GM12878 (cell line): Measurements from ENCODE around the gene PLXNC1. TPM values are rescaled to one million over a fixed set of nuclear protein-coding genes. Genes with fewer than 3 reads are reported as not detected.

Experiments
- ATAC-seq: fragments of 200-7000 bp; cut with Tn5 transposase; 3 replicates; pipeline ENCODE4 v1.9.1; 2020; ENCODE audit warnings: mild to moderate bottlenecking, moderate library complexity
- BruUV-seq: library from RNA; stranded (reverse); fragments of 400-500 nt; replicated peaks from 2 replicates; lab custom pipeline; 2021; lab: Mats Ljungman, UMichigan
- CTCF ChIA-PET: fragments of 300-600 bp; sonication (Branson Sonifier 250); formaldehyde crosslinking; extraction: SDS; loops from one replicate; lab custom pipeline; 2021; ENCODE audit warnings: inconsistent platforms; lab: Yijun Ruan, JAX
- POLR2A ChIA-PET: fragments of 350-600 bp; formaldehyde crosslinking; extraction: SDS; loops from one replicate; lab custom pipeline; 2021; ENCODE audit warnings: inconsistent platforms; lab: Charles Lee
- RAD21 ChIA-PET: fragments of 300-600 bp; sonication (Branson Sonifier 250); formaldehyde crosslinking; loops from one replicate; lab custom pipeline; 2023; ENCODE audit warnings: antibody characterized with exemption; ENCODE audit not compliant: unreplicated experiment; lab: Charles Lee
- SMC1A ChIA-PET: fragments of 300-600 bp; sonication (Branson Sonifier 250); formaldehyde crosslinking; loops from one replicate; lab custom pipeline; 2023; ENCODE audit not compliant: unreplicated experiment, uncharacterized antibody; lab: Charles Lee
- DNase-seq: peaks from one replicate; pipeline ENCODE4 v3.0.0-alpha.2; 2011; ENCODE audit warnings: low read depth, low spot score
- FAIRE-seq: peaks from 3 replicates; lab custom pipeline; 2011; peaks lifted over from hg19 to GRCh38; lab: Jason Lieb, UNC
- H2AFZ ChIP-seq: 2 replicates; pipeline ENCODE4 v1.6.0; 2011; ENCODE audit warnings: low read depth, low read length, control low read depth; ENCODE audit not compliant: control insufficient read depth
- H3K27ac ChIP-seq: 2 replicates; pipeline ENCODE4 v1.5.1; 2011; ENCODE audit warnings: control low read depth; ENCODE audit not compliant: control insufficient read depth, insufficient read depth
- H3K27me3 ChIP-seq, 2 experiments: replicated peaks in 1 of 2; 2 replicates each; pipeline versions ENCODE4 v1.6.0 to v1.6.1; 2011; ENCODE audit warnings: low read length in 1 of 2; ENCODE audit not compliant: control insufficient read depth in 2 of 2, insufficient read depth in 2 of 2
- H3K36me3 ChIP-seq, 2 experiments: 2 replicates each; pipeline ENCODE4 v1.5.1; 2011; ENCODE audit warnings: low read length in 1 of 2; ENCODE audit not compliant: control insufficient read depth in 2 of 2, insufficient read depth in 2 of 2
- H3K4me1 ChIP-seq: 2 replicates; pipeline ENCODE4 v1.6.1; 2011; ENCODE audit warnings: mild to moderate bottlenecking, low read length, moderate library complexity, mixed read lengths; ENCODE audit not compliant: control insufficient read depth, insufficient read depth
- H3K4me2 ChIP-seq: 2 replicates; pipeline ENCODE4 v1.6.0; 2011; ENCODE audit warnings: control low read depth; ENCODE audit not compliant: control insufficient read depth, insufficient read depth
- H3K4me3 ChIP-seq: fragments of 200-600 bp; sonication (generic); 2 replicates; pipeline ENCODE4 v1.5.1; 2016
- H3K79me2 ChIP-seq: 2 replicates; pipeline ENCODE4 v1.6.0; 2011; ENCODE audit warnings: low read length; ENCODE audit not compliant: control insufficient read depth, insufficient read depth
- H3K9ac ChIP-seq: 2 replicates; pipeline ENCODE4 v1.8.0; 2011; ENCODE audit warnings: low read length, control low read depth, mixed read lengths; ENCODE audit not compliant: control insufficient read depth, insufficient read depth
- H3K9me3 ChIP-seq: replicated peaks from 3 replicates; pipeline ENCODE4 v1.5.1; 2011; ENCODE audit warnings: mild to moderate bottlenecking, low read length; ENCODE audit not compliant: control insufficient read depth, insufficient read depth
- H4K20me1 ChIP-seq: 2 replicates; pipeline ENCODE4 v1.6.0; 2011; ENCODE audit not compliant: control insufficient read depth, insufficient read depth
- BMI1 ChIP-seq: fragments of 450-650 bp; IDR thresholded peaks from 2 replicates; pipeline ENCODE4 v1.6.1; 2016; ENCODE audit warnings: mild to moderate bottlenecking, moderate library complexity, borderline replicate concordance
- CBX5 ChIP-seq: sonication (generic); IDR thresholded peaks from 2 replicates; pipeline ENCODE4 v1.6.1; 2016; ENCODE audit warnings: low read depth, moderate library complexity, mild to moderate bottlenecking, inconsistent platforms
- CEBPB ChIP-seq, 2 experiments: fragments of 150-350 bp in 1 of 2; IDR thresholded peaks; 2 replicates each; pipeline ENCODE4 v1.6.1; 2012 to 2014; ENCODE audit warnings: low read depth in 2 of 2, low read length in 2 of 2, borderline replicate concordance in 1 of 2, inconsistent platforms in 1 of 2
- HDAC2 ChIP-seq: fragments of 200-600 bp; sonication (generic); IDR thresholded peaks from 2 replicates; pipeline ENCODE4 v1.6.1; 2017
- IRF5 ChIP-seq: fragments of 450-650 bp; IDR thresholded peaks from 2 replicates; pipeline ENCODE4 v1.6.1; 2017; ENCODE audit warnings: borderline replicate concordance
- JUND ChIP-seq: IDR thresholded peaks from 2 replicates; pipeline ENCODE4 v1.6.1; 2012; ENCODE audit warnings: low read depth, mild to moderate bottlenecking, low read length, improper control_type of control experiment, moderate library complexity
- MTA2 ChIP-seq: fragments of 450-650 bp; IDR thresholded peaks from 2 replicates; pipeline ENCODE4 v1.6.1; 2016; ENCODE audit warnings: low read depth, mild to moderate bottlenecking, moderate library complexity
- MYB ChIP-seq: fragments of 150-350 bp; IDR thresholded peaks from 2 replicates; pipeline ENCODE4 v1.6.1; 2014; ENCODE audit warnings: mild to moderate bottlenecking, low read depth, low read length, borderline replicate concordance
- NBN ChIP-seq: fragments of 450-650 bp; IDR thresholded peaks from 2 replicates; pipeline ENCODE4 v1.6.1; 2016
- NR2F1 ChIP-seq: fragments of 450-650 bp; conservative IDR thresholded peaks from 2 replicates; pipeline ENCODE4 v1.6.1; 2017; ENCODE audit warnings: mild to moderate bottlenecking
- NRF1 ChIP-seq: conservative IDR thresholded peaks from 2 replicates; pipeline ENCODE4 v1.6.1; 2011; ENCODE audit warnings: mild to moderate bottlenecking, low read depth, low read length, improper control_type of control experiment
- PML ChIP-seq: IDR thresholded peaks from 2 replicates; pipeline ENCODE4 v1.6.1; 2012; ENCODE audit warnings: low read length, inconsistent platforms
- RFX5 ChIP-seq: IDR thresholded peaks from 2 replicates; pipeline ENCODE4 v1.6.1; 2011; ENCODE audit warnings: low read depth, low read length, improper control_type of control experiment
- SMARCA5 ChIP-seq: fragments of 450-650 bp; IDR thresholded peaks from 2 replicates; pipeline ENCODE4 v1.6.1; 2017; ENCODE audit warnings: mild to moderate bottlenecking
- WRNIP1 ChIP-seq: IDR thresholded peaks from 2 replicates; pipeline ENCODE4 v1.6.1; 2011; ENCODE audit warnings: low read depth, low read length, improper control_type of control experiment, borderline replicate concordance
- YBX1 ChIP-seq: fragments of 450-650 bp; IDR thresholded peaks from 2 replicates; pipeline ENCODE4 v1.6.1; 2016; ENCODE audit warnings: antibody characterized with exemption
- ZBED1 ChIP-seq: IDR thresholded peaks from 2 replicates; pipeline ENCODE4 v1.6.1; 2016; ENCODE audit warnings: borderline replicate concordance
- ZBTB4 ChIP-seq: fragments of 450-650 bp; formaldehyde crosslinking; IDR thresholded peaks from 2 replicates; pipeline ENCODE4 v1.4.0; 2022; ENCODE audit warnings: mild to moderate bottlenecking, moderate library complexity
- WGBS: methylation state at CpG from one replicate; pipeline ENCODE4 v1.1.6; 2016; ENCODE audit warnings: low lambda C conversion rate; ENCODE audit not compliant: insufficient replicate concordance, insufficient coverage; ENCODE audit errors: missing lambda C conversion rate; 5-methylcytosine and 5-hydroxymethylcytosine counted together
- in situ Hi-C: fragments of 300-500 bp; cut with MboI; formaldehyde crosslinking; loops from 9 replicates; pipeline ENCODE4 v1.14.3; 2018; ENCODE audit warnings: mixed read lengths
- intact Hi-C: fragments of 100-400 bp; cut with micrococcal nuclease; formaldehyde crosslinking; loops from one replicate; pipeline ENCODE4 v1.14.2; 2022; ENCODE audit not compliant: unreplicated experiment
- polyA plus RNA-seq, 11 experiments: library from polyadenylated mRNA; depleted of rRNA in 4 of 11; unstranded in 6 of 11; stranded (reverse) in 5 of 11; fragments of >200 nt; fragmentation: Nextera tagmentation in 4 of 11; fragmentation: Illumina TruSeq in 1 of 11; extraction: Ambion mirVana in 4 of 11; extraction: Trizol in 1 of 11; gene quantifications; 1 replicate in 1 of 11; 2 replicates in 10 of 11; pipeline versions ENCODE4 v1.2.1 to v1.2.3, GENCODE V29; 2011 to 2016; ENCODE audit warnings: inconsistent platforms in 2 of 11, missing spikeins in 2 of 11, low read depth in 1 of 11
- total RNA-seq, 4 experiments: library from RNA; depleted of rRNA in 3 of 4; stranded (reverse); fragments of >200 nt in 3 of 4; fragmentation: Illumina TruSeq in 1 of 4; extraction: Trizol in 1 of 4; gene quantifications; 2 replicates each; pipeline versions ENCODE4 v1.2.1 to v1.2.3, GENCODE V29; 2013 to 2021
- TF ChIP-seq, protein P1 (sequence below): fragments of 450-650 bp; formaldehyde crosslinking; IDR thresholded peaks from 2 replicates; pipeline ENCODE4 v1.4.0; 2020; ENCODE audit warnings: mild to moderate bottlenecking, moderate library complexity

PLXNC1 gene
- total and polyA plus RNA-seq, 10 of the 15 experiments (the other 5 are each of a cell fraction or from before 2014, with no cell fraction given): 5.2 to 41.2 (median 24.6) TPM

- ATAC-seq (no peak), DNase-seq (no peak), FAIRE-seq (peak; percentile 41)
- H3K9ac ChIP-seq: no peak overlapping the region
- no peaks in the 10 kb centered on the region for H3K9me3 ChIP-seq
- ChIA-PET POLR2A (no interaction called here), CTCF (interaction anchor here (0.8 to 5.1 kb wide), 13 partner anchors 9 to 732 kb away, joined by 3 to 51 read pairs (median 4); no protein-coding TSS in a partner anchor), RAD21 (interaction anchor here (0.8 to 4.3 kb wide), 6 partner anchors 9 to 387 kb away, joined by 3 to 23 read pairs (median 8); no protein-coding TSS in a partner anchor), SMC1A (interaction anchor here (1.1 to 4.1 kb wide), 14 partner anchors 8 to 391 kb away, joined by 3 to 35 read pairs (median 6); no protein-coding TSS in a partner anchor)
- no peaks in the 10 kb centered on the region for H4K20me1 ChIP-seq
- peaks cover 2% of the 10 kb centered on the region; the same call in 1 of the 2 replicates for H3K79me2 ChIP-seq
- H3K4me3 ChIP-seq: no peak overlapping the region
- no TSS peak for BruUV-seq
- H3K4me1 ChIP-seq: peaks cover 8% of the 10 kb centered on the region
- no peak overlapping the region for H3K4me2 ChIP-seq
- WGBS: 68% methylated on average over 7 of the region's 7 CpGs
- intact Hi-C loops (no loop called here), in situ Hi-C loops (no loop called here)
- no peak overlapping the region for H3K27ac ChIP-seq
- H2AFZ ChIP-seq: no peak overlapping the region
- no peaks in the 10 kb centered on the region for H3K27me3 ChIP-seq
- H3K36me3 ChIP-seq: no peaks in the 10 kb centered on the region
- no peak for TF ChIP-seq MYB
- TF ChIP-seq YBX1: no peak
- no peak for TF ChIP-seq SMARCA5
- no peak for TF ChIP-seq MTA2
- TF ChIP-seq ZBTB4 (CRISPR knock-in tag): no peak
- TF ChIP-seq CEBPB (IDR thresholded peaks at IDR 0.05; ENCODE audit: borderline replicate concordance in 1 of 2, low read depth in 2 of 2, low read length in 2 of 2): no peak
- TF ChIP-seq NRF1: no peak
- TF ChIP-seq BMI1: no peak
- no peak for TF ChIP-seq PML
- TF ChIP-seq, protein P1, sequence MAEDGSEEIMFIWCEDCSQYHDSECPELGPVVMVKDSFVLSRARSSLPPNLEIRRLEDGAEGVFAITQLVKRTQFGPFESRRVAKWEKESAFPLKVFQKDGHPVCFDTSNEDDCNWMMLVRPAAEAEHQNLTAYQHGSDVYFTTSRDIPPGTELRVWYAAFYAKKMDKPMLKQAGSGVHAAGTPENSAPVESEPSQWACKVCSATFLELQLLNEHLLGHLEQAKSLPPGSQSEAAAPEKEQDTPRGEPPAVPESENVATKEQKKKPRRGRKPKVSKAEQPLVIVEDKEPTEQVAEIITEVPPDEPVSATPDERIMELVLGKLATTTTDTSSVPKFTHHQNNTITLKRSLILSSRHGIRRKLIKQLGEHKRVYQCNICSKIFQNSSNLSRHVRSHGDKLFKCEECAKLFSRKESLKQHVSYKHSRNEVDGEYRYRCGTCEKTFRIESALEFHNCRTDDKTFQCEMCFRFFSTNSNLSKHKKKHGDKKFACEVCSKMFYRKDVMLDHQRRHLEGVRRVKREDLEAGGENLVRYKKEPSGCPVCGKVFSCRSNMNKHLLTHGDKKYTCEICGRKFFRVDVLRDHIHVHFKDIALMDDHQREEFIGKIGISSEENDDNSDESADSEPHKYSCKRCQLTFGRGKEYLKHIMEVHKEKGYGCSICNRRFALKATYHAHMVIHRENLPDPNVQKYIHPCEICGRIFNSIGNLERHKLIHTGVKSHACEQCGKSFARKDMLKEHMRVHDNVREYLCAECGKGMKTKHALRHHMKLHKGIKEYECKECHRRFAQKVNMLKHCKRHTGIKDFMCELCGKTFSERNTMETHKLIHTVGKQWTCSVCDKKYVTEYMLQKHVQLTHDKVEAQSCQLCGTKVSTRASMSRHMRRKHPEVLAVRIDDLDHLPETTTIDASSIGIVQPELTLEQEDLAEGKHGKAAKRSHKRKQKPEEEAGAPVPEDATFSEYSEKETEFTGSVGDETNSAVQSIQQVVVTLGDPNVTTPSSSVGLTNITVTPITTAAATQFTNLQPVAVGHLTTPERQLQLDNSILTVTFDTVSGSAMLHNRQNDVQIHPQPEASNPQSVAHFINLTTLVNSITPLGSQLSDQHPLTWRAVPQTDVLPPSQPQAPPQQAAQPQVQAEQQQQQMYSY (CRISPR knock-in tag): no peak
- TF ChIP-seq RFX5: no peak
- TF ChIP-seq ZBED1: no peak
- TF ChIP-seq NR2F1: no peak
- no peak for TF ChIP-seq HDAC2
- no peak for TF ChIP-seq NBN
- no peak for TF ChIP-seq WRNIP1
- no peak for TF ChIP-seq IRF5
- TF ChIP-seq JUND: no peak
- TF ChIP-seq CBX5: no peak
Observed at GRCh38 chr12:94143438-94143837, 4.9 kb upstream of the PLXNC1 start.
